ENCODE results near the gene PPP2R2B.
A peak's percentile ranks its signal among the peaks of the same experiment; 100 is the strongest.

Gene PPP2R2B

DNA sequence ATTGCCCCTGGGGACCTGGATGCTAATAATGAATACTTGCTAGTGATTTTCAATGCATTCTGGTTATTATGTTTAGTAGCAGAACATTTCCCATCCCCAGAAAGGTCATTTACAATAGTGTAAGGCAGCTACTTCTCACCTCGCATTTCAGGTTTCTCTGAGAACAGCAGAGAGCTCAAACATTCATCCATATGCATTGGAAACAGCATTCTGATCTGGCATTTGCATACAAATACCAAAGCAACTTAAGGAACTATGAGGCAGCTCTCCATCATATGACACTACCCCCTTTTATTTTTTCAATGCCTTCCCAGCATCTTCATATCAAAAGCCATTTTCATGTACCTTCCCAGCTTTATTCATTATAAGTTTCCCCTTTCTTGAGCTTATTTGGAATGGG is 6.4 kb downstream of the PPP2R2B start:
- no peak for DNase-seq
- no peak overlapping the region for H2BK5ac ChIP-seq (ENCODE audit: low read depth, low read length, poor library complexity)
- H3K79me1 ChIP-seq (ENCODE audit: low read length) = no peaks in the 10 kb centered on the region
- H4K8ac ChIP-seq (ENCODE audit: low read depth, low read length) = no peak overlapping the region
- H3K4ac ChIP-seq (ENCODE audit: low read depth, low read length) = no peak overlapping the region
- H3K4me2 ChIP-seq (ENCODE audit: low read length) = no peak overlapping the region
- H3K27ac ChIP-seq (ENCODE audit: low read depth, low read length) = no peak overlapping the region
- no CpG with 5 or more reads among the region's 1 CpG for WGBS (ENCODE audit: extremely low coverage, insufficient coverage, insufficient read length)
- no peak overlapping the region for H3K4me3 ChIP-seq (ENCODE audit: low read depth, low read length)
- peaks cover 2% of the 10 kb centered on the region for H3K27me3 ChIP-seq (ENCODE audit: insufficient read depth, low read length)
- H3K9me3 ChIP-seq (ENCODE audit: insufficient read depth, low read depth, low read length) = no peaks in the 10 kb centered on the region
- H2AFZ ChIP-seq (ENCODE audit: insufficient read depth, low read length, poor library complexity) = no peak overlapping the region
- H3K4me1 ChIP-seq (ENCODE audit: control insufficient read depth in 1 of 2, insufficient read depth in 2 of 2, low read length in 2 of 2) = no peaks in the 10 kb centered on the region
- no peak overlapping the region for H3K18ac ChIP-seq (ENCODE audit: low read length)
- no peaks in the 10 kb centered on the region for H3K79me2 ChIP-seq (ENCODE audit: control insufficient read depth, insufficient read depth, low read length, poor library complexity)
- no peak overlapping the region for H4K91ac ChIP-seq (ENCODE audit: low read depth, low read length)
- no peak overlapping the region for H2BK120ac ChIP-seq (ENCODE audit: insufficient read depth, low read length, poor library complexity)
- no peak overlapping the region for H2BK12ac ChIP-seq (ENCODE audit: low read length)
- H3K9ac ChIP-seq (ENCODE audit: low read length) = no peak overlapping the region
- H2AK5ac ChIP-seq (ENCODE audit: low read length) = no peak overlapping the region
- no peak overlapping the region for H3K23ac ChIP-seq (ENCODE audit: low read length)
- no peak overlapping the region for H3K14ac ChIP-seq (ENCODE audit: low read length)
- H4K12ac ChIP-seq (ENCODE audit: low read depth, low read length) = no peak overlapping the region
- no peaks in the 10 kb centered on the region for H3K36me3 ChIP-seq (ENCODE audit: control insufficient read depth in 1 of 2, insufficient read depth in 2 of 2, low read length in 2 of 2)

DNA sequence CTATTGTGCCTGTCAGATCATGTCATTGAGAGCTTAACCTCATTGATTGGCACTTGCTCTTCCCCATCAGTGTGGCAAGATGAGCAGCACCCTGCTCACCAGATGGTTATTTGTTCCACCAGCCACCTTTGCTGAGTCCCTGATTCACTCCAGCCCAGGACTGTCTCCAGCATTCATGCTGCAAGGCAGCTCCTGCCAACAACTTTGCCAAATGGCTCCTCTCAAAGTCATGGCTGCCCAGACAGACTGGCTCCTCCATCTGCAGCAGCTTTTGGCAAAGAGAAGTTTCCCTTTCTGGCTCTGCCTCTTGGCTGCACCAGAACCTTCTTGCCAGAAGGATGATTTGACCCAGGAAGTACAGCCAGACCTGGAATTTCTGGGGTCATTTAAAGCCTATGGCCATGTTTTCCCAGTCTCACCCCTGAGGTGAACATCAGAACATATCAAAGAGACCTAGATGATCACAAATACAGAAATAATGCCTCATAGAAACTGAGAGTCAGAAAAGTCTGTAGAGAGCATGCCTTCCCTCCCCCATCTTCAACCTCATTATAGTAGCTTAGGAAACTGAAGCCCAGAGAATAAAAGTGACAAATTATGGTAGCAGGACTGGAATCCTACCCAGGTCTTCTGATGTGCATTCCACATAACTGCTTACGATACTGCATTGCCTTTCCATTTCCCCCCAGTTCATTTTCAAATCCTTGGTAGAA is 10.4 kb downstream of the PPP2R2B start:
- H2BK5ac ChIP-seq (ENCODE audit: low read depth, low read length, poor library complexity) = no peak overlapping the region
- no peak overlapping the region for H4K8ac ChIP-seq (ENCODE audit: low read depth, low read length)
- no CpG with 5 or more reads among the region's 1 CpG for WGBS (ENCODE audit: extremely low coverage, insufficient coverage, insufficient read length)
- no peak overlapping the region for H2AK5ac ChIP-seq (ENCODE audit: low read length)
- H2BK120ac ChIP-seq (ENCODE audit: insufficient read depth, low read length, poor library complexity) = no peak overlapping the region
- no peaks in the 10 kb centered on the region for H3K4me1 ChIP-seq (ENCODE audit: control insufficient read depth in 1 of 2, insufficient read depth in 2 of 2, low read length in 2 of 2)
- no peaks in the 10 kb centered on the region for H3K79me2 ChIP-seq (ENCODE audit: control insufficient read depth, insufficient read depth, low read length, poor library complexity)
- H2BK12ac ChIP-seq (ENCODE audit: low read length) = no peak overlapping the region
- H3K9me3 ChIP-seq (ENCODE audit: insufficient read depth, low read depth, low read length) = no peaks in the 10 kb centered on the region
- H3K18ac ChIP-seq (ENCODE audit: low read length) = no peak overlapping the region
- DNase-seq = no peak
- peak overlapping the region; percentile 9 for H3K9ac ChIP-seq (ENCODE audit: low read length)
- no peak overlapping the region for H4K12ac ChIP-seq (ENCODE audit: low read depth, low read length)
- peak overlapping the region; percentile 46 for H3K23ac ChIP-seq (ENCODE audit: low read length)
- no peak overlapping the region for H3K4me2 ChIP-seq (ENCODE audit: low read length)
- no peak overlapping the region for H2AFZ ChIP-seq (ENCODE audit: insufficient read depth, low read length, poor library complexity)
- H3K27ac ChIP-seq (ENCODE audit: low read depth, low read length) = no peak overlapping the region
- no peak overlapping the region for H3K4me3 ChIP-seq (ENCODE audit: low read depth, low read length)
- H3K79me1 ChIP-seq (ENCODE audit: low read length) = no peaks in the 10 kb centered on the region
- no peak overlapping the region for H3K4ac ChIP-seq (ENCODE audit: low read depth, low read length)
- H3K14ac ChIP-seq (ENCODE audit: low read length) = no peak overlapping the region
- H3K36me3 ChIP-seq (ENCODE audit: control insufficient read depth in 1 of 2, insufficient read depth in 2 of 2, low read length in 2 of 2) = no peaks in the 10 kb centered on the region
- H4K91ac ChIP-seq (ENCODE audit: low read depth, low read length) = no peak overlapping the region
- H3K27me3 ChIP-seq (ENCODE audit: insufficient read depth, low read length) = no peaks in the 10 kb centered on the region

DNA sequence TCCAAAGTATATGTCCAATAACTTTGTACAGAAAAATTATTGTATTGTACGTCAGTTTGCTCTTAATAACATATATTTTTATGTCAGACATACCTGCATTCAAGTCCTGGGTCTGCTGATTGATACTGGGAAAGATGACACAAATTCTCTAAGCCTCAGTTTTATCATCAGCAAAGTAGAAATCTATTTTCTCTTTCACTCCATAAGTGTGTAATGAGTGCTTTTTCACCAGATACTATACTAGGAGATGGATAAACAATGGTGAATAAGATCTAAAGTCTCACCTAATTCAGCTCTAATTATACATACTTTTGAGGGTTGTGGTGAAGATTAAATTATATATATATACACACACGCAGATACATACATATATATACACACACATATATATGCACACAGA is 12.3 kb downstream of the PPP2R2B start:
- H4K8ac ChIP-seq (ENCODE audit: low read depth, low read length) = no peak overlapping the region
- WGBS (ENCODE audit: extremely low coverage, insufficient coverage, insufficient read length) = no CpG with 5 or more reads among the region's 2 CpGs
- no peak overlapping the region for H3K23ac ChIP-seq (ENCODE audit: low read length)
- no peak overlapping the region for H3K14ac ChIP-seq (ENCODE audit: low read length)
- no peaks in the 10 kb centered on the region for H3K36me3 ChIP-seq (ENCODE audit: control insufficient read depth in 1 of 2, insufficient read depth in 2 of 2, low read length in 2 of 2)
- H4K91ac ChIP-seq (ENCODE audit: low read depth, low read length) = no peak overlapping the region
- no peaks in the 10 kb centered on the region for H3K79me1 ChIP-seq (ENCODE audit: low read length)
- H2BK120ac ChIP-seq (ENCODE audit: insufficient read depth, low read length, poor library complexity) = no peak overlapping the region
- no peak for DNase-seq
- no peak overlapping the region for H2BK5ac ChIP-seq (ENCODE audit: low read depth, low read length, poor library complexity)
- H3K9me3 ChIP-seq (ENCODE audit: insufficient read depth, low read depth, low read length) = no peaks in the 10 kb centered on the region
- no peak overlapping the region for H3K4ac ChIP-seq (ENCODE audit: low read depth, low read length)
- H2AFZ ChIP-seq (ENCODE audit: insufficient read depth, low read length, poor library complexity) = no peak overlapping the region
- no peaks in the 10 kb centered on the region for H3K27me3 ChIP-seq (ENCODE audit: insufficient read depth, low read length)
- H2AK5ac ChIP-seq (ENCODE audit: low read length) = no peak overlapping the region
- H3K4me2 ChIP-seq (ENCODE audit: low read length) = no peak overlapping the region
- no peak overlapping the region for H4K12ac ChIP-seq (ENCODE audit: low read depth, low read length)
- no peak overlapping the region for H2BK12ac ChIP-seq (ENCODE audit: low read length)
- H3K18ac ChIP-seq (ENCODE audit: low read length) = no peak overlapping the region
- no peaks in the 10 kb centered on the region for H3K4me1 ChIP-seq (ENCODE audit: control insufficient read depth in 1 of 2, insufficient read depth in 2 of 2, low read length in 2 of 2)
- H3K9ac ChIP-seq (ENCODE audit: low read length) = no peak overlapping the region
- H3K4me3 ChIP-seq (ENCODE audit: low read depth, low read length) = no peak overlapping the region
- H3K27ac ChIP-seq (ENCODE audit: low read depth, low read length) = no peak overlapping the region
- no peaks in the 10 kb centered on the region for H3K79me2 ChIP-seq (ENCODE audit: control insufficient read depth, insufficient read depth, low read length, poor library complexity)

DNA sequence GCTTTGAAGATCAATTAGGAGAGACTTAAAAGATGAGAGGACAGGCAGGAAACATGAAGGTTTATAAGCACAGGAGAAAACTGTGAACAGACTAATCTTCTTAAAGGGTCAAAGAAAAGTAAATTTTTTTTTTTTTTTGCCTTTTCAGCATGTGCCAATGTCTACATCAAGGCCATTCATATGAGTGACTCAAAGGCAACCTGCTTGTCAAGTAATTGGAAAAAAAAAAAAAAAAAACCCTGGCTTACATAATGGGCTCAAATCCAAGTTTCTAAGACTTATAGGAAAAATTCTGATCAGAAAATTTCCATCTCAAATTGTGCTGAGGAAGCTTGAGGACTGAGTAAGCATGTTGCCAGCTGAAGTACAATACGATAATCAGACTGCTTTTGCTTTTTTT is 15.9 kb downstream of the PPP2R2B start:
- Histone ChIP-seq H3K14ac (ENCODE audit: low read length) (no peak overlapping the region), H3K36me3 (ENCODE audit: control insufficient read depth in 1 of 2, insufficient read depth in 2 of 2, low read length in 2 of 2) (no peaks in the 10 kb centered on the region), H3K4me1 (ENCODE audit: control insufficient read depth in 1 of 2, insufficient read depth in 2 of 2, low read length in 2 of 2) (peaks cover 0 to 4% of the 10 kb centered on the region in 2 experiments), H2AK5ac (ENCODE audit: low read length) (no peak overlapping the region), H3K79me2 (ENCODE audit: control insufficient read depth, insufficient read depth, low read length, poor library complexity) (no peaks in the 10 kb centered on the region), H3K4me3 (ENCODE audit: low read depth, low read length) (no peak overlapping the region), H2AFZ (ENCODE audit: insufficient read depth, low read length, poor library complexity) (no peak overlapping the region), H3K9me3 (ENCODE audit: insufficient read depth, low read depth, low read length) (no peaks in the 10 kb centered on the region), H3K9ac (ENCODE audit: low read length) (no peak overlapping the region), H3K23ac (ENCODE audit: low read length) (no peak overlapping the region), H4K8ac (ENCODE audit: low read depth, low read length) (no peak overlapping the region), H3K18ac (ENCODE audit: low read length) (no peak overlapping the region), H3K4me2 (ENCODE audit: low read length) (no peak overlapping the region), H2BK120ac (ENCODE audit: insufficient read depth, low read length, poor library complexity) (no peak overlapping the region), H3K27ac (ENCODE audit: low read depth, low read length) (no peak overlapping the region), H2BK5ac (ENCODE audit: low read depth, low read length, poor library complexity) (no peak overlapping the region), H3K27me3 (ENCODE audit: insufficient read depth, low read length) (no peaks in the 10 kb centered on the region), H4K91ac (ENCODE audit: low read depth, low read length) (no peak overlapping the region), H4K12ac (ENCODE audit: low read depth, low read length) (no peak overlapping the region), H3K79me1 (ENCODE audit: low read length) (no peaks in the 10 kb centered on the region), H3K4ac (ENCODE audit: low read depth, low read length) (no peak overlapping the region), H2BK12ac (ENCODE audit: low read length) (no peak overlapping the region)
- WGBS (ENCODE audit: extremely low coverage, insufficient coverage, insufficient read length) = no CpG with 5 or more reads among the region's 1 CpG
- DNase-seq = no peak

All from trophoblast cell (in vitro differentiated cells and primary cell).